Ovary (tissue), 9 donors: ENCODE measurements around the gene LCN10. TPM values are rescaled to one million over a fixed set of nuclear protein-coding genes. Genes with fewer than 3 reads are reported as not detected.

Experiments used
- DNase-seq, 5 donors: peaks; one replicate each; pipeline ENCODE4 v3.0.0-alpha.2; 2019 to 2020
- H3K27ac ChIP-seq, 2 donors: fragments of 200-600 bp; one replicate each; pipeline versions ENCODE4 v1.5.1 to v1.8.0; 2019 to 2022
- H3K27me3 ChIP-seq: fragments of 200-600 bp; one replicate; pipeline ENCODE4 v1.8.0; 2022
- H3K36me3 ChIP-seq: fragments of 200-600 bp; sonication (generic); one replicate; pipeline ENCODE4 v1.5.1; 2019
- H3K4me1 ChIP-seq: one replicate; pipeline ENCODE4 v1.8.1; 2013; ENCODE audit warnings: mild to moderate bottlenecking, moderate library complexity; ENCODE audit not compliant: insufficient read depth
- H3K4me3 ChIP-seq: fragments of 200-600 bp; sonication (generic); one replicate; pipeline ENCODE4 v1.5.1; 2017
- H3K9me3 ChIP-seq, 2 donors: fragments of 200-600 bp in 1 of 2; sonication (generic) in 1 of 2; one replicate each; pipeline versions ENCODE4 v1.5.1 to v1.8.1; 2013 to 2019; ENCODE audit warnings: mild to moderate bottlenecking in 1 of 2, moderate library complexity in 1 of 2
- CTCF ChIP-seq, 3 donors: fragments of 450-650 bp in 2 of 3; fragments of 200-600 bp in 1 of 3; IDR thresholded peaks; one replicate each; pipeline versions ENCODE4 v1.5.1 to v1.8.0; 2016 to 2022; ENCODE audit warnings: antibody characterized with exemption in 3 of 3, mild to moderate bottlenecking in 1 of 3
- EP300 ChIP-seq: sonication (generic); formaldehyde crosslinking; IDR thresholded peaks from one replicate; pipeline ENCODE4 v1.6.1; 2017; ENCODE audit warnings: antibody characterized with exemption
- POLR2A ChIP-seq: fragments of 450-650 bp; IDR thresholded peaks from one replicate; pipeline ENCODE4 v1.6.1; 2017; ENCODE audit warnings: antibody characterized with exemption, mild to moderate bottlenecking, moderate library complexity
- WGBS, 3 donors: extraction: QIAGEN DNeasy Blood & Tissue Kit in 1 of 3; methylation state at CpG; one replicate each; pipeline versions ENCODE4 v1.1.5 to v1.1.7; 2013 to 2017; 5-methylcytosine and 5-hydroxymethylcytosine counted together
- intact Hi-C, 4 donors: fragments of 100-400 bp; cut with DNase I; formaldehyde crosslinking; loops; one replicate each; pipeline versions ENCODE4 v1.11.0 to v1.15.1; 2022 to 2023
- polyA plus RNA-seq, 2 donors: library from polyadenylated mRNA; stranded (reverse); fragments of 200-250 nt in 1 of 2; fragments of 350-450 nt in 1 of 2; fragmentation: Illumina TruSeq in 1 of 2; extraction: RNeasy Lipid Tissue Mini Kit (QIAGEN cat#74804) in 1 of 2; gene quantifications; one replicate each; pipeline ENCODE4 v1.2.3, GENCODE V29; 2013 to 2014
- total RNA-seq, 7 donors: library from RNA; depleted of rRNA in 2 of 7; stranded (reverse); fragments of >200 nt in 2 of 7; fragmentation: NEBNext Ultra II Directional in 3 of 7; extraction: Animal tissue kit (Norgen Biotek cat#: 25700) in 3 of 7; gene quantifications; one replicate each; pipeline versions ENCODE4 v1.1.0 to v1.2.4, GENCODE V29; 2016 to 2023
- donor health status: DM: no; HTN: no; CAD: no; lungs with moderate emphysema.
- donor health status: DM: no; HTN: no; CAD: no.
- donor health status: Bipolar disorder and iron deficiency.
- donor health status: DM: yes; HTN: yes; CAD: no.
- donor health status: DM: no; HTN: no; CAD: no.
- donor health status: DM: yes; HTN: yes; CAD: no.

The LCN10 gene
- total and polyA plus RNA-seq, 9 donors, result 1.4 to 45.4 (median 4.5) TPM

- 36 to 48% (median 38%) methylated on average over 2 of the region's 2 CpGs for WGBS, 3 donors
- Histone ChIP-seq H3K9me3 (no peaks in the 10 kb centered on the region), H3K4me3 (no peak overlapping the region), H3K36me3 (no peaks in the 10 kb centered on the region), H3K4me1 (no peaks in the 10 kb centered on the region), H3K27ac (no peak overlapping the region), H3K27me3 (no peaks in the 10 kb centered on the region)
- TF ChIP-seq EP300 (no peak), CTCF (IDR thresholded peaks at IDR 0.05) (no peak), POLR2A (no peak)
- no peak for DNase-seq
- intact Hi-C loops, result no loop called here
Observed at GRCh38 chr9:136750526-136750925, 7.8 kb upstream of the LCN10 start.

GRCh38 chr9:136748666-136749611 lies 6.2 kb upstream of the LCN10 start:
- DNase-seq, result peak in 1 of 5 donors; percentile 65
- Histone ChIP-seq H3K4me3 (no peak overlapping the region), H3K36me3 (no peaks in the 10 kb centered on the region), H3K27ac (no peak overlapping the region), H3K27me3 (no peaks in the 10 kb centered on the region), H3K4me1 (no peaks in the 10 kb centered on the region), H3K9me3 (no peaks in the 10 kb centered on the region)
- TF ChIP-seq EP300 (no peak), CTCF (IDR thresholded peaks at IDR 0.05) (no peak), POLR2A (no peak)
- WGBS, 3 donors, result 43 to 54% (median 53%) methylated on average over 21 of the region's 21 CpGs
- intact Hi-C loops, result no loop called here

GRCh38 chr9:136748201-136748600 lies 5.5 kb upstream of the LCN10 start, which contains the start of gene LCN6:
Gene LCN6 (minus strand): TSS chr9:136748525. CDS start chr9:136748483, 42 bp downstream.
- no peaks in the 10 kb centered on the region for H3K27me3 ChIP-seq
- H3K27ac ChIP-seq, result no peak within 1 kb of the TSS
- H3K36me3 ChIP-seq, result no peaks in the 10 kb centered on the region
- intact Hi-C loops, result no loop called here
- H3K4me3 ChIP-seq, result no peak within 1 kb of the TSS
- DNase-seq, result no peak
- TF ChIP-seq EP300, result no peak
- no peak for TF ChIP-seq CTCF (IDR thresholded peaks at IDR 0.05)
- TF ChIP-seq POLR2A, result no peak
- no peaks in the 10 kb centered on the region for H3K4me1 ChIP-seq
- H3K9me3 ChIP-seq, result no peaks in the 10 kb centered on the region
- 72 to 77% (median 73%) methylated on average over 8 of the region's 8 CpGs for WGBS, 3 donors

- DNase-seq, result no peak
- Histone ChIP-seq H3K9me3 (no peaks in the 10 kb centered on the region), H3K4me3 (no peak overlapping the region), H3K27me3 (no peaks in the 10 kb centered on the region), H3K36me3 (no peaks in the 10 kb centered on the region), H3K4me1 (no peaks in the 10 kb centered on the region), H3K27ac (no peak overlapping the region)
- intact Hi-C loops, result no loop called here
- WGBS, 3 donors, result 81 to 84% (median 84%) methylated on average over 22 of the region's 22 CpGs
- TF ChIP-seq POLR2A (no peak), CTCF (IDR thresholded peaks at IDR 0.05) (no peak), EP300 (no peak)
Observed at GRCh38 chr9:136747161-136748060, 4.7 kb upstream of the LCN10 start.
